GM11168 (cell line): ENCODE measurements around the gene ZNF580.

ENCODE experiments used
- in situ Hi-C: fragments of 300-500 bp; cut with MboI; formaldehyde crosslinking; loops from one replicate; pipeline ENCODE4 v1.12.0; 2022; ENCODE audit warnings: low sequenced_read_pairs; ENCODE audit not compliant: unreplicated experiment

Gene ZNF580

DNA sequence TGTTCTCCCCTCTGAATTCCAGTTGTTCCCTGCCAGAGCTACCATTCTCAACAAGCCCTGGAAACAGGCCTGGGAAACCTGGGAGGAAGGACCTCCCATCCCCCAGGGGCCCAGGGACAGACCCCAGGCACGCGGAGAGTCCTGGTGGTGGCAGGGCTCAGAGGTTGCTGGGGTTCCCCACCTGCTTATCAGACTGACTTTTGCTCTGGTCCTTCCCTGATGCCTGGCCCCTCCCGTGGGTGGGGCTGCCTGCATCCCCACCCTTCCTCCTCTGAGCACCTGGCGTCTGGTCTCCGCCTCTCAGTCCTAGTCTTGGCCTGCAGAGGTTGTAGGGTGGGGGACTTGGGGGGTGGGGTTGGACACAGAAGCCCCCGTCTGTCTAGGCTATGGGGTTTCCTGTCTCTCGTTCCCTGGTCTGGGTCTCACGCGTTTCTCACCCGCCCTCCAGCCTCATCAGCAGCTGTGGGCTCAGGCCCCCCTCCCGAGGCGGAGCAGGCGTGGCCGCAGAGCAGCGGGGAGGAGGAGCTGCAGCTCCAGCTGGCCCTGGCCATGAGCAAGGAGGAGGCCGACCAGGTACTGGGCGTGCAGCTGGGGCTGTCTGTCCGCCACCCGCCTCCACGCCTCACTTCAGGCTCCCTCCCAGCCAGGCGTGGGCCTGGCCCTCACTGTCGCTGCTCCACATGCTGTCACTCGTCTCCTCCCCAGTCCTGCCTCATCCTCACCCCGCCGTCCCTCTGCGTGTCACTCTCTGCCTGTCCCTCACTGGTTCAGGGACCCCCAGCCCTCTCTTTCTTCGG is 47.8 kb downstream of the ZNF580 start:
- in situ Hi-C loops, result no loop called here

DNA sequence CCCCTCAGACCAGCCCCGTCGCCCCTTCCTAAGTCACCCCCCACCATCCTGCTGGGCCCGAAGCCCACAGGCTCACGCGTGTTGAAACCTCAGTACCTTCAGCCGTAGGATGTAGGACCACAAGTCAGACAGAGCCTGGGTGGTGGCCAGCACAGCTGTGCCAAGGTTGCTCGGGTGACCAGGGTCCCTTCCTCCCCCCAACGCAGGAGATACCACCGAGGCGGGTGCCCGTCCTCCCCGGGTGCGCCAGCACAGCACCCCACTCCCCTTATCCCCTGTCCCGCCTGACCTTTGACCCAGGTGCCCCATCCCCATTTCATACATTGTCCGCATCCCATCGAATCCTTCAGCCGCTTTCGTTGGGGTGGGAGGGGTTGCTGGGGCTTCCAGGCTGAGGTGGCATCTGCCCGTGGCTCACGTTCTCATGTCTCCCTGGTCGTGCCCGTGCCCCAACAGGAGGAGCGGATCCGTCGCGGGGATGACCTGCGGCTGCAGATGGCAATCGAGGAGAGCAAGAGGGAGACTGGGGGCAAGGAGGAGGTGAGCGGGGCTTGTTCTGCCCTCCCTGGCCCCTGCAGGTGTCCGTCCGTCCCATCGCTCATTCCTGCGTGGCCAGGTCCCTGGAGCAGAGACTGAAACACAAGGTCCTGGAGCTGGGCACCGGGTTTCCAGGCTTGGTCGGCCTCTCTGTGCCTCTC is 48.8 kb downstream of the ZNF580 start:
- in situ Hi-C loops, result no loop called here

DNA sequence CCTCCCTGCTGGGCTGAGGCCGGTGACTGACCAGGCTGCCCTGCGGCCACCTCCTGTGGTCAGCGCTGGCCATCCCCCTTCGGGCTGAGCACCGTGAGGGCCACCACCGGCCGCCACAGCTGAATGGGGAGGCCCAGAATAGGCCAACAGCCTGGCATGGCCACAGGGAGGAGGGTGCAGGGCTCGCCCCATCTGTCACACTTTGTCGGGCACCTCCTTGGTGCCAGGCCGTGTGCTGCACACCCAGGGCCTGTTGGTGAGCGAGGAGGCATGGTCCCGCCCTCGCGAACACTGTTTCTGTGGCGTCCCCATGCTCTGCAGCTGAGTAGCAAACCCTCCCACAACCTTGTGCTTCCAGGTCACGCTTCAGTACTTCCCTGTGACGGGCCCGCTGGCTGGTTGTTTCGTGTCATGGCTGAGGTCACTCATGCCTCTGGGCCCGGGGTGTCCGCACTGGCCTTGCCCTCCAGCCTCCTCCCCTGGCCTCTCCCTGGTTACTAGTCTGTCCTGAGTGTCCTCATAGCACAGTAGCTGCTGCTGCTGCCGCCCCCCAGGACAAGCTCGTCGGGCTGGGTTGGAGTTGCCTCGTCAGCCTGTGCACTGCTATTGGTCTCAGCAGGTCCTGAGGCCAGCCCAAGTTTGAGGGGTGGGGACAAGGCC is 49.4 kb downstream of the ZNF580 start:
- in situ Hi-C loops, result no loop called here

DNA sequence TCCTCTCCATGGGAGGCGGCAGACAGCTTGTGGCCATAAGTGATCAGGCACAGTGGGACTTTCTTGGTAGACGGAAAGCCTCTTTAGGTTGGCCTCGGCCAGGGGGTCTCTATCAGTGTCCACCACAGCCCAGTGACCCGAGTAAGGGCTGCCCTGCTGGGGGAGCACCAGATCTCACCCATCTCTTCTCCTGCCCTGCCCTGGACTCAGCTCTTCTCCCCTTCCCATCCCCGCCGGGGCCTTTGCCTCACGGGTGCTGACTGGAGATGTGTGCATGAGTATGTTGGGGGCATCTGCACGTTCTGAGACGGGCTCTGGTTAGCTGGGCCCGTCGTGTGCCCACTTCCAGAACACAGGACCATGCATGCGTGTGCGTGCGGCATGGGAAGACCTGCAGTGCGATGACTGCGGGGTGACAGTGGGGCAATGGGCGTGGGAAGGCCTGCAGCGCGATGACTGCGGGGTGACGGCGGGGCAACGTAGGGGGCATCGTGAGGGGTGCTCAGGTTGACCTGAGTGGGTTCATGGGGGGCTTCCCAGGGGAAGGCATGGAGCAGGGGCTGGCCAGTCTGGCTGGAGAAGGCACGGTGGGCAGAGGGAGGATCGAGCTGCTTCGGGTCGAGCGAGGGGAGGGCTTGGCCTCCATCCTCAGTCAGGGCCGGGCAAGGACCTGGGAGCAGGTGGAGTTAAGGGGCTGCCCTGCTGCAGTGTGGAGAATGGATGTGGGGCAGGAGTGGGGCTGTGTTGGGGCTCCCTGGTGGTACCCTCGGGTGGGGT is 50.2 kb downstream of the ZNF580 start:
- in situ Hi-C loops, result no loop called here

- in situ Hi-C loops, result no loop called here
Measured at GRCh38 chr19:55691561-55692481, 51.0 kb downstream of the ZNF580 start.

GRCh38 chr19:55692681-55693081 is 51.9 kb downstream of the ZNF580 start:
- in situ Hi-C loops, result no loop called here
